Measurements from ENCODE around the gene VWA3A.

GRCh38 chr16:22202261-22202637 is 109.9 kb downstream of the VWA3A start:
- TF ChIP-seq CTCF (IDR thresholded peaks at IDR 0.05) (no peak), POLR2A (IDR thresholded peaks at IDR 0.05) (no peak)
